ENCODE measurements around the gene GALNT17.
A peak's percentile ranks its signal among the peaks of the same experiment; 100 is the strongest.

GALNT17 gene

GRCh38 chr7:71752171-71752935 is 620.4 kb downstream of the GALNT17 start:
- no peaks in the 10 kb centered on the region for H3K9me3 ChIP-seq (ENCODE audit: control insufficient read depth, low read depth, low read length)
- H3K27me3 ChIP-seq (ENCODE audit: control insufficient read depth, insufficient read depth, low read length) = peaks cover 6% of the 10 kb centered on the region
- H3K4me1 ChIP-seq (ENCODE audit: control insufficient read depth, low read depth, low read length) = no peaks in the 10 kb centered on the region
- H3K36me3 ChIP-seq (ENCODE audit: control insufficient read depth, low read depth, low read length) = no peaks in the 10 kb centered on the region
- H3K9ac ChIP-seq (ENCODE audit: low read length) = no peak overlapping the region
- no peak overlapping the region for H3K27ac ChIP-seq (ENCODE audit: low read length)
- peak overlapping the region; percentile 50 for H3K4me3 ChIP-seq (ENCODE audit: low read length)

- H3K4me3 ChIP-seq (ENCODE audit: low read length) = no peak overlapping the region
- H3K36me3 ChIP-seq (ENCODE audit: control insufficient read depth, low read depth, low read length) = no peaks in the 10 kb centered on the region
- H3K27me3 ChIP-seq (ENCODE audit: control insufficient read depth, insufficient read depth, low read length) = peaks cover 6% of the 10 kb centered on the region
- H3K4me1 ChIP-seq (ENCODE audit: control insufficient read depth, low read depth, low read length) = no peaks in the 10 kb centered on the region
- H3K9ac ChIP-seq (ENCODE audit: low read length) = no peak overlapping the region
- no peak overlapping the region for H3K27ac ChIP-seq (ENCODE audit: low read length)
- H3K9me3 ChIP-seq (ENCODE audit: control insufficient read depth, low read depth, low read length) = no peaks in the 10 kb centered on the region
Measured at GRCh38 chr7:71753236-71753635, 621.3 kb downstream of the GALNT17 start.

GRCh38 chr7:71753956-71754664 is 622.2 kb downstream of the GALNT17 start:
- H3K27ac ChIP-seq (ENCODE audit: low read length) = no peak overlapping the region
- peaks cover 6% of the 10 kb centered on the region for H3K27me3 ChIP-seq (ENCODE audit: control insufficient read depth, insufficient read depth, low read length)
- H3K36me3 ChIP-seq (ENCODE audit: control insufficient read depth, low read depth, low read length) = no peaks in the 10 kb centered on the region
- H3K4me3 ChIP-seq (ENCODE audit: low read length) = no peak overlapping the region
- H3K9me3 ChIP-seq (ENCODE audit: control insufficient read depth, low read depth, low read length) = no peaks in the 10 kb centered on the region
- no peaks in the 10 kb centered on the region for H3K4me1 ChIP-seq (ENCODE audit: control insufficient read depth, low read depth, low read length)
- H3K9ac ChIP-seq (ENCODE audit: low read length) = no peak overlapping the region

- H3K36me3 ChIP-seq (ENCODE audit: control insufficient read depth, low read depth, low read length) = no peaks in the 10 kb centered on the region
- no peak overlapping the region for H3K4me3 ChIP-seq (ENCODE audit: low read length)
- no peak overlapping the region for H3K9ac ChIP-seq (ENCODE audit: low read length)
- H3K4me1 ChIP-seq (ENCODE audit: control insufficient read depth, low read depth, low read length) = no peaks in the 10 kb centered on the region
- peaks cover 6% of the 10 kb centered on the region for H3K27me3 ChIP-seq (ENCODE audit: control insufficient read depth, insufficient read depth, low read length)
- H3K9me3 ChIP-seq (ENCODE audit: control insufficient read depth, low read depth, low read length) = no peaks in the 10 kb centered on the region
- no peak overlapping the region for H3K27ac ChIP-seq (ENCODE audit: low read length)
Measured at GRCh38 chr7:71754828-71755227, 622.9 kb downstream of the GALNT17 start.

- no peak overlapping the region for H3K27ac ChIP-seq (ENCODE audit: low read length)
- H3K4me1 ChIP-seq (ENCODE audit: control insufficient read depth, low read depth, low read length) = no peaks in the 10 kb centered on the region
- no peaks in the 10 kb centered on the region for H3K27me3 ChIP-seq (ENCODE audit: control insufficient read depth, insufficient read depth, low read length)
- no peaks in the 10 kb centered on the region for H3K9me3 ChIP-seq (ENCODE audit: control insufficient read depth, low read depth, low read length)
- H3K36me3 ChIP-seq (ENCODE audit: control insufficient read depth, low read depth, low read length) = no peaks in the 10 kb centered on the region
- H3K9ac ChIP-seq (ENCODE audit: low read length) = no peak overlapping the region
- no peak overlapping the region for H3K4me3 ChIP-seq (ENCODE audit: low read length)
Measured at GRCh38 chr7:71761336-71761735, 629.4 kb downstream of the GALNT17 start.
